SK-N-SH (cell line): ENCODE measurements around the gene TINAG.

ENCODE experiments used
- MAX ChIP-seq: IDR thresholded peaks from 2 replicates; pipeline ENCODE4 v1.4.0; 2012; ENCODE audit warnings: low read depth
- MXI1 ChIP-seq: IDR thresholded peaks from 2 replicates; pipeline ENCODE4 v1.6.1; 2012; ENCODE audit warnings: mild to moderate bottlenecking, low read depth, low read length, improper control_type of control experiment
- ZBTB33 ChIP-seq: IDR thresholded peaks from 2 replicates; pipeline ENCODE4 v1.4.0; 2012; ENCODE audit warnings: low read depth, borderline replicate concordance

- TF ChIP-seq MXI1 (no peak), ZBTB33 (no peak), MAX (no peak)
Observed at GRCh38 chr6:54289426-54289825, 18.8 kb upstream of the TINAG start.
